Measurements from ENCODE around the gene TNFRSF8. TPM values are rescaled to one million over a fixed set of nuclear protein-coding genes. Genes with fewer than 3 reads are reported as not detected.

The TNFRSF8 gene
- total and polyA plus RNA-seq, 2 of the 13 experiments (the other 11 are each of a cell fraction or from before 2014, with no cell fraction given) = not detected

GRCh38 chr1:12188657-12189327, 125.7 kb downstream of the TNFRSF8 start:
- intact Hi-C loops (cut with micrococcal nuclease; ENCODE audit: unreplicated experiment) (no loop called here), in situ Hi-C loops (cut with HindIII; ENCODE audit: extremely low pct_ligation_motif_present, low pct_unique_long_range_greater_than_20kb) (no loop called here)
- DNase-seq (ENCODE audit: low spot score) = no peak
- TF ChIP-seq RFX1 (IDR thresholded peaks at IDR 0.05) (no peak), ZMYM3 (CRISPR knock-in tag; IDR thresholded peaks at IDR 0.05) (peak; percentile 52; the same call in 1 of the 2 replicates), GATA4 (IDR thresholded peaks at IDR 0.05; ENCODE audit: borderline replicate concordance, low read depth) (no peak), ZFP36 (IDR thresholded peaks at IDR 0.05; ENCODE audit: borderline replicate concordance, low read depth, low read length, partially characterized antibody) (peak; percentile 76)
- Histone ChIP-seq H3K4me1 (ENCODE audit: insufficient read depth, low read length) (peaks cover 43% of the 10 kb centered on the region), H3K27ac (ENCODE audit: extremely low read length, insufficient read depth, low read length) (no peak overlapping the region), H2AFZ (ENCODE audit: low read length) (no peak overlapping the region), H3K36me3 (replicated peaks in 1 of 2; ENCODE audit: control insufficient read depth in 1 of 2, insufficient read depth in 2 of 2, low read length in 2 of 2) (no peaks in the 10 kb centered on the region), H3K9ac (ENCODE audit: insufficient read depth, low read depth, low read length) (no peak overlapping the region), H3K4me3 (replicated peaks in 1 of 3; ENCODE audit: insufficient read depth in 1 of 3, low read depth in 2 of 3, low read length in 3 of 3) (no peak overlapping the region), H3K79me2 (ENCODE audit: insufficient read depth, low read length) (no peaks in the 10 kb centered on the region), H3K4me2 (ENCODE audit: low read depth, low read length) (no peak overlapping the region), H3K27me3 (ENCODE audit: control insufficient read depth in 1 of 2, insufficient read depth in 2 of 2, low read length in 2 of 2) (peaks cover 8 to 43% of the 10 kb centered on the region in 2 experiments; a peak in 4 of 5 replicates), H3K9me3 (ENCODE audit: low read length) (no peaks in the 10 kb centered on the region), H4K20me1 (ENCODE audit: insufficient read depth, low read length) (no peaks in the 10 kb centered on the region)
- 31% methylated on average over 13 of the region's 13 CpGs for WGBS (ENCODE audit: low lambda C conversion rate)
- BruUV-seq (replicated peaks) = no TSS peak
- ATAC-seq = no peak
- FAIRE-seq = no peak
- CTCF ChIA-PET (ENCODE audit: low intra/inter-chr PET ratio, low total read pairs) = no interaction called here
- POLR2A ChIA-PET = no interaction called here

GRCh38 chr1:12189328-12189682, 126.2 kb downstream of the TNFRSF8 start:
- no TSS peak for BruUV-seq (replicated peaks)
- Histone ChIP-seq H3K79me2 (ENCODE audit: insufficient read depth, low read length) (no peaks in the 10 kb centered on the region), H2AFZ (ENCODE audit: low read length) (no peak overlapping the region), H3K9ac (ENCODE audit: insufficient read depth, low read depth, low read length) (no peak overlapping the region), H3K27me3 (ENCODE audit: control insufficient read depth in 1 of 2, insufficient read depth in 2 of 2, low read length in 2 of 2) (peaks cover 8 to 43% of the 10 kb centered on the region in 2 experiments; a peak in 4 of 5 replicates), H3K4me3 (replicated peaks in 1 of 3; ENCODE audit: insufficient read depth in 1 of 3, low read depth in 2 of 3, low read length in 3 of 3) (no peak overlapping the region), H3K4me2 (ENCODE audit: low read depth, low read length) (no peak overlapping the region), H3K27ac (ENCODE audit: extremely low read length, insufficient read depth, low read length) (no peak overlapping the region), H3K36me3 (replicated peaks in 1 of 2; ENCODE audit: control insufficient read depth in 1 of 2, insufficient read depth in 2 of 2, low read length in 2 of 2) (no peaks in the 10 kb centered on the region), H3K9me3 (ENCODE audit: low read length) (no peaks in the 10 kb centered on the region), H4K20me1 (ENCODE audit: insufficient read depth, low read length) (no peaks in the 10 kb centered on the region), H3K4me1 (ENCODE audit: insufficient read depth, low read length) (peaks cover 38% of the 10 kb centered on the region)
- TF ChIP-seq ZNF629 (CRISPR knock-in tag; conservative IDR thresholded peaks at IDR 0.05) = peak; percentile 79
- TF ChIP-seq ZNF18 (CRISPR knock-in tag; IDR thresholded peaks at IDR 0.05; ENCODE audit: insufficient replicate concordance) = no peak
- no peak for TF ChIP-seq ZSCAN22 (CRISPR knock-in tag; IDR thresholded peaks at IDR 0.05)
- no peak for TF ChIP-seq ZNF121 (CRISPR knock-in tag; IDR thresholded peaks at IDR 0.05)
- peak; percentile 80; the same call in 1 of the 2 replicates for TF ChIP-seq ZNF3 (CRISPR knock-in tag; IDR thresholded peaks at IDR 0.05)
- TF ChIP-seq HOXA5 (CRISPR knock-in tag; IDR thresholded peaks at IDR 0.05) = no peak
- CTCF ChIA-PET (ENCODE audit: low intra/inter-chr PET ratio, low total read pairs) = no interaction called here
- POLR2A ChIA-PET = no interaction called here
- FAIRE-seq (no peak), DNase-seq (ENCODE audit: low spot score) (no peak), ATAC-seq (no peak)
- intact Hi-C loops (cut with micrococcal nuclease; ENCODE audit: unreplicated experiment) (no loop called here), in situ Hi-C loops (cut with HindIII; ENCODE audit: extremely low pct_ligation_motif_present, low pct_unique_long_range_greater_than_20kb) (no loop called here)
- WGBS (ENCODE audit: low lambda C conversion rate) = 55% methylated on average over 2 of the region's 5 CpGs
